Erythroblast (primary cell): Measurements from ENCODE around the gene PCBP3.

Experiments
- GATA1 ChIP-seq: IDR thresholded peaks from 2 replicates; pipeline ENCODE4 v1.6.1; 2011; ENCODE audit warnings: low read depth, mild to moderate bottlenecking, control low read depth, low read length, moderate library complexity
- POLR2A ChIP-seq: IDR thresholded peaks from 2 replicates; pipeline ENCODE4 v1.6.1; 2011; ENCODE audit warnings: mild to moderate bottlenecking, low read length

- TF ChIP-seq POLR2A, result no peak
- no peak for TF ChIP-seq GATA1
Observed at GRCh38 chr21:45941717-45942546, 298.4 kb downstream of the PCBP3 start.
